GM21825 (cell line): ENCODE results near the gene TOMM34.
A peak's percentile ranks its signal among the peaks of the same experiment; 100 is the strongest.

Experiments used
- ATAC-seq: cut with Tn5 transposase; IDR thresholded peaks from one replicate; pipeline ENCODE4 v1.9.1; 2021; ENCODE audit warnings: mild to moderate bottlenecking, moderate library complexity; ENCODE audit not compliant: unreplicated experiment

Gene TOMM34

GRCh38 chr20:44936510-44936909 lies 23.7 kb downstream of the TOMM34 start:
- ATAC-seq, result no peak

- ATAC-seq, result no peak
These were observed 27.3 kb downstream of the TOMM34 start for GRCh38 chr20:44932916-44933315.

GRCh38 chr20:44931911-44932310 lies 28.3 kb downstream of the TOMM34 start:
- ATAC-seq, result no peak

- ATAC-seq, result no peak
These were observed 29.6 kb downstream of the TOMM34 start for GRCh38 chr20:44930517-44931168.

- no peak for ATAC-seq
These were observed 31.6 kb downstream of the TOMM34 start for GRCh38 chr20:44928595-44928994.

GRCh38 chr20:44924541-44924940 lies 35.7 kb downstream of the TOMM34 start:
- no peak for ATAC-seq

- ATAC-seq, result no peak
These were observed 38.8 kb downstream of the TOMM34 start for GRCh38 chr20:44921447-44921846.

GRCh38 chr20:44918761-44919160 lies 41.4 kb downstream of the TOMM34 start:
- no peak for ATAC-seq

GRCh38 chr20:44918342-44918741 lies 41.9 kb downstream of the TOMM34 start:
- no peak for ATAC-seq

- no peak for ATAC-seq
These were observed 42.8 kb downstream of the TOMM34 start for GRCh38 chr20:44917399-44917798.

GRCh38 chr20:44916586-44916985 lies 43.6 kb downstream of the TOMM34 start:
- no peak for ATAC-seq

- ATAC-seq, result no peak
These were observed 45.3 kb downstream of the TOMM34 start for GRCh38 chr20:44914924-44915323.

- ATAC-seq, result no peak
These were observed 48.0 kb downstream of the TOMM34 start for GRCh38 chr20:44912189-44912588.

- ATAC-seq, result no peak
These were observed 48.8 kb downstream of the TOMM34 start for GRCh38 chr20:44911264-44911921.

- ATAC-seq, result no peak
These were observed 49.4 kb downstream of the TOMM34 start for GRCh38 chr20:44910690-44911262.

- ATAC-seq, result peak; percentile 80
These were observed 50.1 kb downstream of the TOMM34 start, which contains the start of gene PABPC1L for GRCh38 chr20:44909872-44910689. TSS of gene PABPC1L (plus strand) at chr20:44910060. CDS start at chr20:44910144, 84 bp downstream.

GRCh38 chr20:44908987-44909871 lies 51.0 kb downstream of the TOMM34 start:
- ATAC-seq, result no peak

- ATAC-seq, result no peak
These were observed 55.8 kb downstream of the TOMM34 start for GRCh38 chr20:44904377-44904776.

GRCh38 chr20:44901974-44902373 lies 58.2 kb downstream of the TOMM34 start:
- ATAC-seq, result no peak

GRCh38 chr20:44900231-44900854 lies 59.9 kb downstream of the TOMM34 start:
- ATAC-seq, result no peak
